PC-3 (cell line): Measurements from ENCODE around the gene TFF2. TPM values are rescaled to one million over a fixed set of nuclear protein-coding genes. Genes with fewer than 3 reads are reported as not detected.

Experiments used
- ATAC-seq: fragments of 200-7000 bp; cut with Tn5 transposase; 2 replicates; pipeline ENCODE4 v1.9.1; 2020; ENCODE audit warnings: mild to moderate bottlenecking, moderate library complexity
- BruUV-seq: library from RNA; stranded (reverse); fragments of 400-500 nt; replicated peaks from 2 replicates; lab custom pipeline; 2021; lab: Mats Ljungman, UMichigan
- CTCF ChIA-PET: fragments of 300-600 bp; sonication (Branson Sonifier 250); formaldehyde crosslinking; loops from one replicate; lab custom pipeline; 2022; ENCODE audit warnings: antibody characterized with exemption; lab: Charles Lee
- POLR2A ChIA-PET: fragments of 300-600 bp; sonication (Branson Sonifier 250); formaldehyde crosslinking; loops from one replicate; lab custom pipeline; 2022; ENCODE audit warnings: antibody characterized with exemption; ENCODE audit not compliant: unreplicated experiment; lab: Charles Lee
- DNase-seq: peaks from one replicate; pipeline ENCODE4 v3.0.0-alpha.2; 2015
- H2AFZ ChIP-seq: fragments of 300-600 bp; sonication (generic); 2 replicates; pipeline ENCODE4 v1.6.0; 2016; ENCODE audit warnings: antibody characterized with exemption, low read length
- H3F3A ChIP-seq: fragments of 300-600 bp; sonication (generic); one replicate; pipeline ENCODE4 v1.6.0; 2017; ENCODE audit warnings: antibody characterized with exemption, low read length, control low read depth, mild to moderate bottlenecking; ENCODE audit not compliant: unreplicated experiment
- H3K27ac ChIP-seq: fragments of 300-600 bp; sonication (generic); 2 replicates; pipeline ENCODE4 v1.5.1; 2016; ENCODE audit warnings: mild to moderate bottlenecking, low read length
- H3K27me3 ChIP-seq: fragments of 300-600 bp; sonication (generic); 2 replicates; pipeline ENCODE4 v1.6.1; 2016; ENCODE audit warnings: low read length, mixed read lengths
- H3K36me3 ChIP-seq: fragments of 300-600 bp; sonication (generic); 2 replicates; pipeline ENCODE4 v1.6.1; 2016; ENCODE audit warnings: low read depth, mixed run types, low read length, mixed read lengths
- H3K4me1 ChIP-seq: fragments of 300-600 bp; sonication (generic); 2 replicates; pipeline ENCODE4 v1.5.1; 2016; ENCODE audit warnings: low read length; ENCODE audit not compliant: insufficient read depth
- H3K4me2 ChIP-seq: fragments of 300-600 bp; sonication (generic); 2 replicates; pipeline ENCODE4 v1.6.0; 2016; ENCODE audit warnings: low read length
- H3K4me3 ChIP-seq: fragments of 300-600 bp; sonication (generic); 2 replicates; pipeline ENCODE4 v1.5.1; 2016; ENCODE audit warnings: mild to moderate bottlenecking, low read length, mixed read lengths
- H3K79me2 ChIP-seq: fragments of 300-600 bp; sonication (generic); 2 replicates; pipeline ENCODE4 v1.6.1; 2017; ENCODE audit warnings: low read length, mixed read lengths
- H3K9ac ChIP-seq: fragments of 300-600 bp; sonication (generic); 2 replicates; pipeline ENCODE4 v1.6.0; 2016; ENCODE audit warnings: mild to moderate bottlenecking, low read length
- H3K9me2 ChIP-seq: fragments of 300-600 bp; sonication (generic); replicated peaks from 2 replicates; pipeline ENCODE4 v1.6.1; 2016; ENCODE audit warnings: mixed run types, low read length, mixed read lengths
- H3K9me3 ChIP-seq: fragments of 300-600 bp; sonication (generic); 2 replicates; pipeline ENCODE4 v1.6.1; 2016; ENCODE audit warnings: low read length, mixed read lengths
- H4K20me1 ChIP-seq: fragments of 300-600 bp; sonication (generic); 2 replicates; pipeline ENCODE4 v1.6.1; 2016; ENCODE audit warnings: low read length, mixed read lengths
- EZH2 ChIP-seq: fragments of 300-600 bp; sonication (generic); IDR thresholded peaks from one replicate; pipeline ENCODE4 v1.6.1; 2017; ENCODE audit warnings: antibody characterized with exemption, mild to moderate bottlenecking, low read length; ENCODE audit not compliant: unreplicated experiment
- EZH2phosphoT487 ChIP-seq: fragments of 300-600 bp; sonication (generic); IDR thresholded peaks from 2 replicates; pipeline ENCODE4 v1.6.1; 2018; ENCODE audit warnings: mild to moderate bottlenecking, antibody characterized with exemption, low read length, borderline replicate concordance
- intact Hi-C: fragments of 100-400 bp; cut with micrococcal nuclease; formaldehyde crosslinking; loops from 2 replicates; pipeline ENCODE4 v1.9.0; 2023
- total RNA-seq: library from RNA; depleted of rRNA; stranded (reverse); fragments of >200 nt; gene quantifications from 2 replicates; pipeline ENCODE4 v1.2.3, GENCODE V29; 2014
- TF ChIP-seq, protein P1 (sequence below): fragments of 300-600 bp; sonication (generic); conservative IDR thresholded peaks from 2 replicates; pipeline ENCODE4 v1.5.1; 2017; ENCODE audit warnings: antibody characterized with exemption, low read depth, mild to moderate bottlenecking, low read length

Gene TFF2
- total RNA-seq, 1 experiment from 2014 or later = 21.1 TPM

DNA sequence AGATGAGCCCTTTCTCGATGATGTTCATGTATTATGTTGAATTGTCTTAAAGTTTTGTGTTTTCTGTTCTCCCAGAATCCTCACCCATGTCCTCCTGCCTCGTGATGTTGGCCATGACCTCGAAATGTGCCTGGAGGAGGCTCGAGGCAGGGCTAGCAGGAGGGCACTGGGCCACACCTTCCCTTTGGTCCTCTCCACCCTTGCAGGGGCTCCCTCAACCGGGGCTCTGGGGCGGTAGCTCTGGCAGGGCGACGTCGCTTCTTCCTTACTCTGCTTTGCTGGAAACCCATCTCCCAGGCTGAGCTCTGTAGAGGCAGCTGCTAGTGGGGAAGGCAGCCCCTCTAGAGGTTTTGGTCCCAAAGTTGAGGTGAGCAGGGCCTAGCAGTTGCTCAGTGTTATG, 49.8 kb downstream of the TFF2 start:
- Histone ChIP-seq H3K27ac (no peak overlapping the region), H3K9ac (no peak overlapping the region), H2AFZ (no peak overlapping the region), H3K4me3 (no peak overlapping the region), H3K36me3 (no peaks in the 10 kb centered on the region), H3K79me2 (no peaks in the 10 kb centered on the region), H3F3A (no peaks in the 10 kb centered on the region), H3K9me3 (no peaks in the 10 kb centered on the region), H3K27me3 (no peaks in the 10 kb centered on the region; the same call in 1 of the 2 replicates), H3K4me2 (no peak overlapping the region), H4K20me1 (no peaks in the 10 kb centered on the region), H3K9me2 (no peaks in the 10 kb centered on the region), H3K4me1 (no peaks in the 10 kb centered on the region)
- DNase-seq (no peak), ATAC-seq (no peak)
- intact Hi-C loops = no loop called here
- TF ChIP-seq, protein P1, sequence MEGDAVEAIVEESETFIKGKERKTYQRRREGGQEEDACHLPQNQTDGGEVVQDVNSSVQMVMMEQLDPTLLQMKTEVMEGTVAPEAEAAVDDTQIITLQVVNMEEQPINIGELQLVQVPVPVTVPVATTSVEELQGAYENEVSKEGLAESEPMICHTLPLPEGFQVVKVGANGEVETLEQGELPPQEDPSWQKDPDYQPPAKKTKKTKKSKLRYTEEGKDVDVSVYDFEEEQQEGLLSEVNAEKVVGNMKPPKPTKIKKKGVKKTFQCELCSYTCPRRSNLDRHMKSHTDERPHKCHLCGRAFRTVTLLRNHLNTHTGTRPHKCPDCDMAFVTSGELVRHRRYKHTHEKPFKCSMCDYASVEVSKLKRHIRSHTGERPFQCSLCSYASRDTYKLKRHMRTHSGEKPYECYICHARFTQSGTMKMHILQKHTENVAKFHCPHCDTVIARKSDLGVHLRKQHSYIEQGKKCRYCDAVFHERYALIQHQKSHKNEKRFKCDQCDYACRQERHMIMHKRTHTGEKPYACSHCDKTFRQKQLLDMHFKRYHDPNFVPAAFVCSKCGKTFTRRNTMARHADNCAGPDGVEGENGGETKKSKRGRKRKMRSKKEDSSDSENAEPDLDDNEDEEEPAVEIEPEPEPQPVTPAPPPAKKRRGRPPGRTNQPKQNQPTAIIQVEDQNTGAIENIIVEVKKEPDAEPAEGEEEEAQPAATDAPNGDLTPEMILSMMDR = no peak
- TF ChIP-seq EZH2 (no peak), EZH2phosphoT487 (no peak)
- POLR2A ChIA-PET = no interaction called here
- CTCF ChIA-PET = no interaction called here
- BruUV-seq = no TSS peak

DNA sequence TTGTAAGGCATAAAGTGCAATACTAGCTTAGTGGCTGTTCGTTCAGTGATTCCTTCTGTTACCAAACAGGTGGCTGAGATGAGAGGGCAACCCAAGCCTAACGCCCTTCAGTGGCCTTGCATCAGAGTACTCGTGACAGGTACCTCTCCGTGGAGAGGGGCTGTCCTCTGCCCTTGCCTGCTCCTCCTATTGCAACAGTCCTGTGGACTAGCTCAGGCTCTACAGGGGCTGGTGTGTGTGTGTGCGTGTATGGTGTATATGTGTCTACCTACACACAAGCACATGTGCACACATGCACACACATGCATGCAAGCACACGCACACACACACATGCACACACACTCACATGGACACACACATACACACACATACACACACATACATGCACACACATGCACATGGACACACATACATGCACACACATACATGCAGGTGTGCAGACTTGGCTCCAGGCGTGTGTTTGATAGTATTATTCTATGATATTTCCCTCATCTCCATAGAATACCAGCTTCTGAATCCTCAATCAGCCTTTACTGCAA, 50.7 kb downstream of the TFF2 start:
- BruUV-seq = no TSS peak
- DNase-seq = no peak
- ChIA-PET POLR2A (no interaction called here), CTCF (no interaction called here)
- Histone ChIP-seq H3K79me2 (no peaks in the 10 kb centered on the region), H3K4me3 (no peak overlapping the region), H3K9me3 (no peaks in the 10 kb centered on the region), H3K36me3 (no peaks in the 10 kb centered on the region), H3K27me3 (no peaks in the 10 kb centered on the region; the same call in 1 of the 2 replicates), H4K20me1 (no peaks in the 10 kb centered on the region), H3F3A (no peaks in the 10 kb centered on the region), H3K9me2 (no peaks in the 10 kb centered on the region), H3K9ac (no peak overlapping the region), H2AFZ (no peak overlapping the region), H3K4me1 (no peaks in the 10 kb centered on the region), H3K27ac (no peak overlapping the region), H3K4me2 (no peak overlapping the region)
- no peak for TF ChIP-seq EZH2
- intact Hi-C loops = no loop called here
- no peak for ATAC-seq

DNA sequence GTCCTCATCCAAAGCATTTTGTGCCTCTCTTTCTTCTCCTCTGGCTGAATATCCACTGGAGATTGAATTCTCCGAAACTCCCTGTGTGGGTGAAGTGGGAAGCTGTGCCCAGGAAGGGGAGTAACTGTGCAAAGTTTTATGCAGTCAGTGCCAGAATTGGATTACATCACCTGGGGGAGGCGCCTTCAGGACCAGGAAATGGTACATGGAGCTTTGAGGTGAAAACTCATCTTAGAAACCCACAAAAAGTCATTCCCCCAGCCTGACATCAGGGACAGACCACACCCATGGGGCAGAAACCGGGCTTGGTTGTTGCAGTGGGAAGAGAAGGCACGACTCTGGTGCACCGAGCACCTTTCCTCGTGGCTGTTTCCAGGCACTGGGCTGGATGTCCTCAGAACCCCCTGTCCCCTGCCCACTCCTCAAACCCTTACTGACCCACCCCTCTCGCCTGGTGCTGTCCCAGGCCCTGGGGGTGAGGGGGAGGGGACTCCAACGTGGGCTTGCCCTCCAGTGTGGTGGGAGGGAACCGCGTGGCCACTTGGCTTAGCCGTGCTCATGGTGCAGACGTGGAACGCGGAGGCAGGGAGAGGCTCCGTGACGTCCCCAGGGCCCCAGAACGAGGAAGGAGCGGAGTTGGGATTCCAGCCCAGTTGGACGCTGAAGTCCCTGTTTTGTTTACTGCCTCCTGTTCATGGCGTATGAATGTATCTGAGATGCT, 51.3 kb downstream of the TFF2 start:
- H3K4me2 ChIP-seq = no peak overlapping the region
- POLR2A ChIA-PET = no interaction called here
- H3K79me2 ChIP-seq = no peaks in the 10 kb centered on the region
- no peak overlapping the region for H2AFZ ChIP-seq
- H3K9me3 ChIP-seq = no peaks in the 10 kb centered on the region
- TF ChIP-seq EZH2 (no peak), EZH2phosphoT487 (no peak)
- TF ChIP-seq, protein P1 = no peak
- no peaks in the 10 kb centered on the region for H3K9me2 ChIP-seq
- CTCF ChIA-PET = no interaction called here
- no peaks in the 10 kb centered on the region; the same call in 1 of the 2 replicates for H3K27me3 ChIP-seq
- no peak for DNase-seq
- no peak overlapping the region for H3K9ac ChIP-seq
- H3K36me3 ChIP-seq = no peaks in the 10 kb centered on the region
- no peak overlapping the region for H3K4me3 ChIP-seq
- no peaks in the 10 kb centered on the region for H3F3A ChIP-seq
- no peaks in the 10 kb centered on the region for H4K20me1 ChIP-seq
- BruUV-seq = no TSS peak
- intact Hi-C loops = no loop called here
- ATAC-seq = no peak
- no peak overlapping the region for H3K27ac ChIP-seq
- H3K4me1 ChIP-seq = no peaks in the 10 kb centered on the region
